K562 (cell line): ENCODE data around the gene EEFSEC. TPM values are rescaled to one million over a fixed set of nuclear protein-coding genes. Genes with fewer than 3 reads are reported as not detected.

ENCODE experiments used
- ATAC-seq: fragments of 200-7000 bp; cut with Tn5 transposase; 3 replicates; pipeline ENCODE4 v1.9.1; 2020; ENCODE audit warnings: moderate library complexity
- BruUV-seq: library from RNA; stranded (reverse); fragments of 400-500 nt; replicated peaks from 2 replicates; lab custom pipeline; 2021; lab: Mats Ljungman, UMichigan
- CTCF ChIA-PET: fragments of 300-600 bp; formaldehyde crosslinking; extraction: SDS; loops from one replicate; lab custom pipeline; 2021; ENCODE audit warnings: low intra/inter-chr PET ratio; lab: Yijun Ruan, JAX
- POLR2A ChIA-PET: fragments of 300-600, 350-650 bp; sonication (Branson Sonifier 250); formaldehyde crosslinking; extraction: SDS; loops from one replicate; lab custom pipeline; 2021; ENCODE audit warnings: antibody characterized with exemption, inconsistent platforms; lab: Yijun Ruan, JAX
- DNase-seq, 4 experiments: peaks; one replicate each; pipeline versions ENCODE4 v3.0.0 to v3.0.0-alpha.2; 2011 to 2018; ENCODE audit warnings: low spot score in 3 of 4, mixed read lengths in 3 of 4; ENCODE audit errors: extremely low read depth in 1 of 4
- FAIRE-seq: peaks from 2 replicates; lab custom pipeline; 2011; peaks lifted over from hg19 to GRCh38; lab: Jason Lieb, UNC
- H2AFZ ChIP-seq: 2 replicates; pipeline ENCODE4 v1.6.0; 2011; ENCODE audit warnings: low read depth, low read length, control low read depth, inconsistent platforms
- H3K27ac ChIP-seq: fragments of 200-600 bp; 3 replicates; pipeline ENCODE4 v1.8.0; 2011; ENCODE audit warnings: low read depth, mild to moderate bottlenecking, control low read depth, inconsistent platforms, low read length, moderate library complexity, mixed read lengths; ENCODE audit errors: extremely low read depth
- H3K27me3 ChIP-seq, 2 experiments: fragments of 300-600 bp in 1 of 2; 2 replicates in 1 of 2; 3 replicates in 1 of 2; pipeline versions ENCODE4 v1.6.0 to v1.8.0; 2011; ENCODE audit warnings: inconsistent platforms in 2 of 2, low read length in 2 of 2, mild to moderate bottlenecking in 1 of 2, mixed read lengths in 1 of 2, moderate library complexity in 1 of 2; ENCODE audit not compliant: control insufficient read depth in 2 of 2, insufficient read depth in 2 of 2
- H3K36me3 ChIP-seq: fragments of 300-600 bp; 3 replicates; pipeline ENCODE4 v1.8.0; 2011; ENCODE audit warnings: mild to moderate bottlenecking, low read length, inconsistent platforms; ENCODE audit not compliant: control insufficient read depth, insufficient read depth
- H3K4me1 ChIP-seq, 2 experiments: fragments of 200-600 bp in 1 of 2; replicated peaks in 1 of 2; 2 replicates in 1 of 2; 3 replicates in 1 of 2; pipeline versions ENCODE4 v1.5.1 to v1.8.0; 2011; ENCODE audit warnings: inconsistent platforms in 2 of 2, low read length in 2 of 2, mild to moderate bottlenecking in 1 of 2, mixed read lengths in 1 of 2, moderate library complexity in 1 of 2; ENCODE audit not compliant: control insufficient read depth in 2 of 2, insufficient read depth in 2 of 2
- H3K4me2 ChIP-seq: 2 replicates; pipeline ENCODE4 v1.6.1; 2011; ENCODE audit warnings: low read length, control low read depth, inconsistent platforms, mixed read lengths; ENCODE audit not compliant: insufficient read depth
- H3K4me3 ChIP-seq: fragments of 200-600 bp; sonication (generic), shearing (Covaris generic); 2 replicates; pipeline ENCODE4 v1.5.1; 2016; ENCODE audit warnings: control low read depth, inconsistent platforms
- H3K79me2 ChIP-seq: fragments of 200-600 bp; 3 replicates; pipeline ENCODE4 v1.8.0; 2011; ENCODE audit warnings: low read length, inconsistent platforms; ENCODE audit not compliant: control insufficient read depth, insufficient read depth
- H3K9ac ChIP-seq, 2 experiments: 2 replicates each; pipeline versions ENCODE4 v1.6.0 to v1.6.1; 2011; ENCODE audit warnings: low read depth in 2 of 2, low read length in 2 of 2, control low read depth in 1 of 2, inconsistent platforms in 1 of 2, mild to moderate bottlenecking in 1 of 2, mixed read lengths in 1 of 2; ENCODE audit not compliant: insufficient read depth in 1 of 2
- H3K9me1 ChIP-seq: one replicate; pipeline ENCODE4 v1.6.0; 2011; ENCODE audit warnings: inconsistent platforms, mild to moderate bottlenecking, low read length, moderate library complexity; ENCODE audit not compliant: control insufficient read depth, insufficient read depth
- H3K9me3 ChIP-seq: replicated peaks from 2 replicates; pipeline ENCODE4 v1.5.1; 2011; ENCODE audit warnings: low read depth, low read length, inconsistent platforms; ENCODE audit not compliant: control insufficient read depth, insufficient read depth
- H4K20me1 ChIP-seq: replicated peaks from 2 replicates; pipeline ENCODE4 v1.6.1; 2011; ENCODE audit warnings: low read length, inconsistent platforms, mixed read lengths; ENCODE audit not compliant: control insufficient read depth, insufficient read depth
- ATF6 ChIP-seq: sonication (generic); formaldehyde crosslinking; IDR thresholded peaks from 2 replicates; pipeline ENCODE4 v1.4.0; 2020; ENCODE audit warnings: mild to moderate bottlenecking, missing genetic modification reagents
- CEBPZ ChIP-seq: fragments of 150-350 bp; IDR thresholded peaks from 2 replicates; pipeline ENCODE4 v1.6.1; 2014; ENCODE audit warnings: low read depth, mild to moderate bottlenecking, low read length, borderline replicate concordance
- CTCF ChIP-seq, 3 experiments: IDR thresholded peaks in 2 of 3; conservative IDR thresholded peaks in 1 of 3; 2 replicates each; pipeline ENCODE4 v1.5.1; 2011 to 2012; ENCODE audit warnings: low read length in 3 of 3, mild to moderate bottlenecking in 3 of 3, control low read depth in 2 of 3, improper control_type of control experiment in 1 of 3, inconsistent platforms in 1 of 3, low read depth in 1 of 3, mixed read lengths in 1 of 3, moderate library complexity in 1 of 3; ENCODE audit not compliant: insufficient read depth in 2 of 3
- KAT2B ChIP-seq: IDR thresholded peaks from one replicate; pipeline ENCODE4 v1.6.1; 2012; ENCODE audit warnings: low read depth, mild to moderate bottlenecking, control low read depth, inconsistent platforms, low read length, moderate library complexity
- MTA3 ChIP-seq: fragments of 450-650 bp; formaldehyde crosslinking; IDR thresholded peaks from 2 replicates; pipeline ENCODE4 v1.6.1; 2017; ENCODE audit warnings: mild to moderate bottlenecking, borderline replicate concordance
- NCOA2 ChIP-seq, 2 experiments: fragments of 450-650 bp; IDR thresholded peaks; 2 replicates each; pipeline ENCODE4 v1.6.1; 2018; ENCODE audit warnings: mild to moderate bottlenecking in 2 of 2, moderate library complexity in 1 of 2; ENCODE audit not compliant: partially characterized antibody in 2 of 2
- SIN3A ChIP-seq, 2 experiments: fragments of 150-350 bp in 1 of 2; IDR thresholded peaks; 2 replicates each; pipeline ENCODE4 v1.6.1; 2011 to 2016; ENCODE audit warnings: borderline replicate concordance in 2 of 2, low read depth in 2 of 2, low read length in 2 of 2, mild to moderate bottlenecking in 2 of 2, moderate library complexity in 2 of 2; ENCODE audit not compliant: control insufficient read depth in 1 of 2
- ZNF311 ChIP-seq: fragments of 250-450 bp; sonication (Bioruptor Pico); IDR thresholded peaks from 2 replicates; pipeline ENCODE4 v1.4.0; 2020; ENCODE audit warnings: mild to moderate bottlenecking, moderate library complexity
- WGBS: fragments of 100-300 bp; shearing (Covaris generic); methylation state at CpG from one replicate; pipeline ENCODE4 v1.1.6; 2016; ENCODE audit warnings: low coverage, mixed read lengths; ENCODE audit not compliant: insufficient coverage; ENCODE audit errors: missing lambda C conversion rate; 5-methylcytosine and 5-hydroxymethylcytosine counted together
- in situ Hi-C: fragments of 300-500 bp; cut with MboI; formaldehyde crosslinking; loops from 4 replicates; pipeline ENCODE4 v1.15.0; 2018; ENCODE audit warnings: inconsistent platforms, mixed read lengths
- intact Hi-C: fragments of 100-400 bp; cut with micrococcal nuclease; formaldehyde crosslinking; loops from 2 replicates; pipeline ENCODE4 v1.14.2; 2022
- polyA plus RNA-seq, 8 experiments: library from polyadenylated mRNA; depleted of rRNA in 4 of 8; stranded (reverse) in 5 of 8; unstranded in 3 of 8; fragments of >200 nt; fragmentation: Nextera tagmentation in 2 of 8; fragmentation: Illumina TruSeq in 1 of 8; extraction: Ambion mirVana in 2 of 8; extraction: Trizol in 1 of 8; gene quantifications; 2 replicates each; pipeline versions ENCODE4 v1.2.1 to v1.2.3, GENCODE V29; 2011 to 2014; ENCODE audit warnings: inconsistent platforms in 1 of 8, missing spikeins in 1 of 8
- total RNA-seq, 7 experiments: library from RNA; depleted of rRNA in 6 of 7; stranded (reverse); fragments of >200 nt in 6 of 7; fragmentation: Illumina TruSeq in 2 of 7; extraction: Trizol in 2 of 7; gene quantifications; 2 replicates each; pipeline versions ENCODE4 v1.2.1 to v1.2.3, GENCODE V29; 2011 to 2021; ENCODE audit warnings: low replicate concordance in 1 of 7

Gene EEFSEC
- total and polyA plus RNA-seq, 9 of the 15 experiments (the other 6 are each of a cell fraction or from before 2014, with no cell fraction given), result 0.35 to 11.8 (median 7.7) TPM

DNA sequence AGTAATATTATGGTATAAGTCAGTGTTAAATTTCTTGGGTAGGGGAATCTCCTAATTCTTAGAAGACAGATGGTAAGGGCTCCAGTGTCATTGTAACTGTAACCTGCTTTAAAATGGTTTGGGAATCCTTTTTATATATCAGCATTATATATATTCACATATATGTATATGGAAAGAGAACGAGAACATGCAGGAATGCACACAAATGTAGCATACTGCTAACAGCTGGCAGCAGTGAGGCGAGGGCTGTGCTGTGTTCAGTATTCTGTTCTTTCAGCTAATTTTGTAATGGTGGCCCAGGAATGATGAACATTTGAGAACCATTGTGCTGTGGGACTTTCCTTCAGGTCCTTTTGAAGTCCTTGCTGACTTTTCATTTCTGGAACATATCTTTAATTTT lies 60.8 kb downstream of the EEFSEC start (continued):
- no peak for TF ChIP-seq CEBPZ
- TF ChIP-seq ATF6, result no peak
- TF ChIP-seq NCOA2 (IDR thresholded peaks at IDR 0.05; ENCODE audit: partially characterized antibody in 2 of 2), result no peak

GRCh38 chr3:128215290-128215689 lies 62.0 kb downstream of the EEFSEC start:
- WGBS, result 69% methylated on average over 2 of the region's 2 CpGs
- ATAC-seq, result no peak
- no peak for FAIRE-seq
- no peak for TF ChIP-seq ZNF311 (CRISPR knock-in tag)
- no peak for TF ChIP-seq CTCF (IDR thresholded peaks at IDR 0.05 in 2 of 3, conservative IDR thresholded peaks at IDR 0.05 in 1 of 3; ENCODE audit: insufficient read depth in 2 of 3, low read depth in 1 of 3, low read length in 3 of 3)
- TF ChIP-seq MTA3, result no peak
- no peak for TF ChIP-seq KAT2B
- no peak for TF ChIP-seq SIN3A (IDR thresholded peaks at IDR 0.05; ENCODE audit: borderline replicate concordance in 2 of 2, control insufficient read depth in 1 of 2, low read depth in 2 of 2, low read length in 2 of 2)

More at GRCh38 chr3:128215290-128215689, 62.0 kb downstream of the EEFSEC start:
- POLR2A ChIA-PET, result interaction anchor here (0.6 to 1.2 kb wide), 2 partner anchors 9 to 1718 kb away, joined by 3 to 4 read pairs; no protein-coding TSS in a partner anchor
- CTCF ChIA-PET, result no interaction called here
- H3K4me2 ChIP-seq, result no peak overlapping the region
- in situ Hi-C loops, result no loop called here
- no TSS peak for BruUV-seq
- H3K4me3 ChIP-seq, result no peak overlapping the region
- H3K9me1 ChIP-seq, result peaks cover 2% of the 10 kb centered on the region
- H3K79me2 ChIP-seq, result no peaks in the 10 kb centered on the region
- no peak overlapping the region for H3K9ac ChIP-seq
- H2AFZ ChIP-seq, result no peak overlapping the region
- H3K4me1 ChIP-seq, result peaks cover 0 to 3% of the 10 kb centered on the region in 2 experiments; a peak in 1 of 5 replicates
- intact Hi-C loops, result no loop called here
- H3K36me3 ChIP-seq, result no peaks in the 10 kb centered on the region
- no peaks in the 10 kb centered on the region for H3K9me3 ChIP-seq
- no peak overlapping the region for H3K27ac ChIP-seq
- DNase-seq, result no peak
- no peaks in the 10 kb centered on the region for H4K20me1 ChIP-seq
- H3K27me3 ChIP-seq, result no peaks in the 10 kb centered on the region
